ENCODE measurements around the gene GRIK4.
"Not testable (repeated sequence)": the region's sequence is repeated elsewhere in the genome, so short reads cannot be mapped to it uniquely, and the experiment has no call there.

The GRIK4 gene

DNA sequence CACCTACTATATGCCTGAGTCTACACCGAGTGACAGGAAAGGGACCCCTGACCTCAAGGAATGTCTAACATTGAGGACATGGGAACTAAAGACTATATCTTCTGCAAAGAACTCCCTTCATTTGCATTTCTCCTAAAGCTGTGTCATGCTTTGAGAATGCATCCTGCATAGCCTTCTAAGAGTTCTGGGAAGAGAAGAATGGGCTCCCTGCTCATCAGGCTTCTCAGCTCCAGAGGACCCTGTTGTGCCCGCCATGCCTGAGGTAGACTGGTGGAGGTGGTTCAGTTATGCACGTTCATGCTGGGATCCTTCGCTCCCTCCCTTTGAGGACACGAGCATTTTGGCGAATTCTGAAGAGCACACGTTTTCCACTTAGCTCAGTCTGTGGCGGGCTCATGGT lies 63.3 kb downstream of the GRIK4 start:
- no peak for DNase-seq (ENCODE audit: low spot score)

- no peak for DNase-seq (ENCODE audit: low spot score)
Observed at GRCh38 chr11:120575461-120575860, 63.9 kb downstream of the GRIK4 start.

GRCh38 chr11:120576606-120577005 lies 65.1 kb downstream of the GRIK4 start:
- no peak for DNase-seq (ENCODE audit: low spot score)

DNA sequence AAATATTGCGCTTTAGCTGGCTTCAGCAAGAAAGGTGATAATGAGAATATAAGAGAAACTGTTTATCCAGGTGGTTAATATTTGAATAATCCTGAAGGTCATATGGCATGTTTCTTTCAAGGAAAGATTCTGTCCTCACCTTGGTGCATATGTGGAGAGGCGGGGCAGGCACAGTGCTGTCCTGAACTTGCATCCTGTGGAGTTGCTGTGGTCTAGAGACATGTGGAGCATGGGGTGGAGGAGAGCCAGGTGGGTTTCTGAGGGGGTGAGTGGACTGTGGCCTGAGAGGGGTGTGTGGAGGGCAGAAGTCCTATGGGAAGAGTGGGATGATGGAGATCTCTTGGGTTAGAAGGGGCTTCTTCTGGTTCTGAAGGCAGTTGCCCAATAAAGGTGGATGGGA lies 65.5 kb downstream of the GRIK4 start:
- DNase-seq (ENCODE audit: low spot score), result no peak

DNA sequence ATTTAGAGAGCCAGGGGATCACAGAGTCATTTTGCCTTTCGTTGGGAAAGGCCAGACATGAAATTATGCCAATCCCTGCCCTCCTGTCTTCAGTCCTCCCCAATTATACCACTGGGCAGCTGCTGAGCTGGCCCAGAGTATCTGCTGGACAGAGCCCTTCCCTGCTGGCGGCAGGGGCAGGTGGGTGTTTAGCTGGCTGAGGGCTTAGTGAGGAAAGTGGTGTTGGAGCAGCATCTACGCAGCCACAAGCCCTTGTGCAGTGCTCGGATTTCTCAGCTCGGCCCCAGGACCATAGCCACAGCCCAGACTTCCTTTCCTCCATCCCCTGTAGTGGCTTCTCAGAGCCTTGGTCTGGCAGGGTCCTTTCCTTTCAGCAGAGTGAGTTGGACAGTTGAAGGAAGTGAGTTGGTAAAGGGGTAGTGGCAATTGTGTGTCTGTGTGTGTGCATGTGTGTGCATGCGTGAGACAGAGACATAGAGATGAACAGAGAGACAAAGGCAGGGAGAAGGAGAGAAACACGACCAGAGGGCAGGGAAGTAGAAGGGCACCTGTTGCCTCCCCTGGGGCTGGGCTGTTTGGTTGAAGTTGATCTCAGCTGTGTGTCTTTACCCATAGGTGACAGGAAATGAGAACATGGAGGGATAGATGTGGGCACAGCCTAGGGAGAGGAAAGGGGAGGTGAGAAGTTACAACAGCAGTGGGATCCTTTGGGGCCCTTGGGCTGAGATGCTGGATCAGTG lies 66.2 kb downstream of the GRIK4 start:
- no peak for DNase-seq (ENCODE audit: low spot score)

DNA sequence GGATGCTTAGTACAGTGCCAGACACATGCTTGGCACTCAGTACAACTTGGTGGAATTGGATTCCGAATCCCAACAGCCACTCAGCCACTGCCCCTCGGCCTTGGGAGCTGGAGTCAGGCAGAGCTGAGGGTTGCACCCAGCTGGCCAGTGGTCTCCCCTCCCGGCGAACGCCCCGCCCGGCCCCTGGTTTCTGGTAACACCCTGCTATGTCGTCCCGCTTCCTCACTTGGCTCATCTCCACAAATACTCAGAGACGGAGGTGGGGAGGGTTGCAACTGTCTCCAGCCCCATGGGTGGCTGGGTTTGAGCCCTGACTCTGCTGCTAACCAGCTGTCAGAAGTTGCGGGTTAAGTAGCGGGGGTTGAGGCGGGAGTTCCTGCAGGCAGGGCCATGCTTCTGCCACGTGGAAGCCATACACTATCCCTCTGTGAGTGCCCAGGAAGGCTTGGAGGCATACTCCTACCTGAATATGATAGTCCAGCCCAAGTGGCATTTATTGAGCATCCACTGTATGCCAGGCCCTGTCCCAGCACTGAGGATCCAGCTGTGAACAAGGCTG lies 67.1 kb downstream of the GRIK4 start:
- no peak for DNase-seq (ENCODE audit: low spot score)

DNA sequence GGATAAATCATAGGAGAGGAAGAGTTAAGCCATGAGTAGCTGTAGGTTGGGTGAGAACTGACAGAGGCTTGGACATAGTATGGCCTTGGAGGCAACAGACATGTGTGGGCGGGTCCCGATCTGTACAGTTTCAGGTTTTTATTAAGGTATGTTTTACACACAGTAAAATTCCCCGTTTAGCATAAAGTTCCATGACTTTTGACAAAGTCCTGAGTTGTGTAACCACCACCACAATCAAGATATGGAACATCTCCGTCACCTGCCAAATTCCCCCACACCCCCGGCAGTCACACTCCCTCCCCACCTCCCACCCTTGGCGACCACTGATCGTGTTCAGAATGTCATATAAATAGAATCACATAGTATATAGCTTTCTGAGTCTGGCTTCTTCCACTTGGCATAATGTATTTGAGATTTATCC lies 68.1 kb downstream of the GRIK4 start:
- DNase-seq (ENCODE audit: low spot score), result no peak

- DNase-seq (ENCODE audit: low spot score), result no peak
Observed at GRCh38 chr11:120581313-120581712, 69.8 kb downstream of the GRIK4 start.

DNA sequence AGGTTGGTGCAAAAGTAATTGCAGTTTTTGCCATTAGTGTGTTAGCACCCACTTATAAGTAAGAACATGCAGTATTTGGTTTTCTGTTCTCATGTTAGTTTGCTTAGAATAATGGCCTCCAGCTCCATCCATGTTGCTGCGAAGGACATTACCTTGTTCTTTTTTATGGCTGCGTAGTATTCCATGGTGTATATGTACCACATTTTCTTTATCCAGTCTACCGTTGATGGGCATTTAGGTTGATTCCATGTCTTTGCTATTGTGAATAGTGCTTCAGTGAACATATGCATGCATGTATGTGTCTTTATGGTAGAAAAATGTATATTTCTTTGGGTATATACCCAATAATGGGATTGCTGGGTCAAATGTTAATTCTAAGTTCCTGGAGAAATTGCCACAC lies 71.0 kb downstream of the GRIK4 start:
- not testable (repeated sequence) for DNase-seq (ENCODE audit: low spot score)

DNA sequence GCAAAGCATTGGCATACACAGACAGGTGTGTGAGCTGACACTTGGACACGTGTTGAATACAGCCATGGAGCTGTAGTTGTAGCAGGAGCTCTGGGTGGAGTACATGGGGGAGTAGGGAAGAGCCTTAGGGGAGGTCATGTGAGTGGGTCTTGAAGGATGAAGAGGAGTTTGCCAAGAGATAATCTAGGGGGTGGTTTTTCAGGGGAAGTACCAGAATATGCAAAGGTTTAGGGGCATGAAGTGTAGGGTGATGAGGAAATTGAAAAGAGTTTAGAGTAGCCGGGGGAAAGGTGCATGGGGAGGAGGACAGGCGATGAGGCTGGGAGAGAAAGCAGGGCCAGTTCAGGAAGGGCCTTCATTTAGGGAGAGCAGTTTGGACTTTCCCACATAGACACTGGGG lies 74.5 kb downstream of the GRIK4 start:
- no peak for DNase-seq (ENCODE audit: low spot score)

- no peak for DNase-seq (ENCODE audit: low spot score)
Observed at GRCh38 chr11:120586728-120587127, 75.2 kb downstream of the GRIK4 start.

- DNase-seq (ENCODE audit: low spot score), result no peak
Observed at GRCh38 chr11:120587299-120587698, 75.8 kb downstream of the GRIK4 start.

GRCh38 chr11:120589376-120589775 lies 77.8 kb downstream of the GRIK4 start:
- DNase-seq (ENCODE audit: low spot score), result no peak

DNA sequence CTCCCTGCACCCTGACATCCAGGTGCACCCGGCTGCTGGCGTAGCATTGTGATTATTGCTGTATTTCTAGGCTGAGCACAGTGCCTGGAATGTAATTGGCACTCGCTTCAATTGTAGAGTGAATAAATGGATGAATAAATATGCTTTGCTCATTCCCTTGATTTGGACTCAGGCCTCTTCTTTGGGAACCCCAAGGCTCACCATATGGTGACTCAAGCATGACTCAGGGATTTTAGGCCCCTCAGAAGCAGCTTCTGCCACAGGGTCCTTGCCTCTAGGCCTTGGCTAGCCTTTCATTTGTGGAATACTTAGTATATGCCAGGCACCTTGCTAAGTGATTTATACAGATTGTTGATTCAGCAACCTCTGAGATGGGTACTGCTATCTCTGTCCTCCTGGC lies 78.9 kb downstream of the GRIK4 start:
- DNase-seq (ENCODE audit: low spot score), result no peak

DNA sequence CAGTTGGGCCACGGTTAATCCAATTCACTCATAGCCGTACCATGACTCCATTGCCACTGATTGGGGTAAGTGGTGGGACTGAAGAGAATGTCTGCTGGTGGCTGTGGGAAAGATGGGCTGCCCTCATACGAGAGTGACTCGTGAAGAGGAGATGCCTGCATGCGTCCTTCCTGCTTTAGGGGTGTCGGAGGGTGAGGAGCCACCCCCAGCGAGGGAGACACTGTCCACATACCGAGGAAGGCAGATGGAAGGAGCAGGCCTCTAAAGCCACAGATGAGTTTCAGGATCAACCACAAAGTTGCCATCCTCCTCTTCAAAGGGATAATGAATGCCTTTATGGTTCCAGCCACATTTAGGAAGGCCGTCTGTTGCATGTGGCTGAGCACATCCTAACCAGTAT lies 83.2 kb downstream of the GRIK4 start:
- DNase-seq (ENCODE audit: low spot score), result no peak

DNA sequence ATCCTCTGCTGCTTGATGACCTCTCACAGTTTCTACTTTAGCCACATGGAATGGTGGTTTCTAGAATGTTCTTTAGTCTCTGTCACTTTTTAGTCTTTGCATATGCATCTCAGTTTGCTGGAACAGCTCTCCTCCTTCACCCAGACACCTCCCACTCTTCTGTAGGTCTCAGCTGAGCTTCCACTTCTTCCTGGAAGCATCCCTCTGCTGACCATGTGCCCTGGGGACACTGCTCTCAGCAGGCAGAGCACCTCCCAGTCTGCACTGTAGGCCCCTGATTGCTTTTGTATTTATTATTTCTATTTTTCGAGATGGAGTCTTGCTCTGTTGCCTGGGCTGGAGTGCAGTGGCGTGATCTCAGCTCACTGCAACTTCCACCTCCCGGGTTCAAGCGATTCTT lies 84.0 kb downstream of the GRIK4 start:
- no peak for DNase-seq (ENCODE audit: low spot score)

DNA sequence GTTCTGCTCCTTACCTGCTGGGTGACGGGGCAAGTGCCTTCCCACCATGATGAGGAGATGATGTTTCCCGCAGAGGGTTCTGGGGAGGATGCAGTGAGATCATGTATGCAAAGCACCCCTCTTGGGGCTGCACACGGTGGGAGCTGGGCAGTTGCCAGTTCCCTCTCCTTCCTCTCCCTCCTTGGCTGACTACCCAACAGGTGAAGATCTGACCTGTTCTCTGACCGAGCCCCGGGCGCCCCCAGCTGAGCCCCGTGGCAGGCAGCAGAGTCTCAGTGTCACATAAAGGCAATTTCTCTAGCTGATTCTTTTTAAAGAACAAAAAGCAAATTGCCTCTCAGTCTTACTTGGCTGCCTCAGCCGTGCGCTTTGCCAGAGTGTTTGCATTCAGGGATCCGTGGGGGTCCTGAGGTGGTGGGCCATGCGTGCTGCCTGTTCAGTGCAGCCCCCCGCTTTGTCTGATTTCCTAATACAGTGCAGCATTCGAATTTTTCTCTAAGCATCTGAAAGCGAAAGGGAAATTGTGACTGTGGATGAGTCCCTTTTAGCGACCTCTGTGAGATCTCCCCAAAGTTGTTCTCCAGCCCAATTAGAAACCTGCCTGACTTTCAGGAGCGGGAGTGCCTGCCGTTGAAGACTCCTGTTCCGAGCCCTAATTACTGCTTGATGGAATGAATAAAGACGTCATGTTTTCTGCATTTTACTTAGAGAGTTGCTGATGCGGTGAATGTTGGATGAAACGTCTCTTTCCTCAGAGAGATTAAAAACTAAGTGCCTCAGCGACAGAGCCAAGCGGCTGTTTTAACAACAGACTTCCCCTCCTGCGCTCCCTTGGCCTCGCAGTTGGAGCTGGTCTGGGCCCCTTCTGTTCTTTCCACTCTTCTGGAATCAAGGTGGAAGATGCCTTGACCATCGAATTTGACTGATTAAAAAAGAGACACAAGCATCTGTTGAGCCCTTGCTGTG lies 86.0 kb downstream of the GRIK4 start:
- DNase-seq (ENCODE audit: low spot score), result no peak

DNA sequence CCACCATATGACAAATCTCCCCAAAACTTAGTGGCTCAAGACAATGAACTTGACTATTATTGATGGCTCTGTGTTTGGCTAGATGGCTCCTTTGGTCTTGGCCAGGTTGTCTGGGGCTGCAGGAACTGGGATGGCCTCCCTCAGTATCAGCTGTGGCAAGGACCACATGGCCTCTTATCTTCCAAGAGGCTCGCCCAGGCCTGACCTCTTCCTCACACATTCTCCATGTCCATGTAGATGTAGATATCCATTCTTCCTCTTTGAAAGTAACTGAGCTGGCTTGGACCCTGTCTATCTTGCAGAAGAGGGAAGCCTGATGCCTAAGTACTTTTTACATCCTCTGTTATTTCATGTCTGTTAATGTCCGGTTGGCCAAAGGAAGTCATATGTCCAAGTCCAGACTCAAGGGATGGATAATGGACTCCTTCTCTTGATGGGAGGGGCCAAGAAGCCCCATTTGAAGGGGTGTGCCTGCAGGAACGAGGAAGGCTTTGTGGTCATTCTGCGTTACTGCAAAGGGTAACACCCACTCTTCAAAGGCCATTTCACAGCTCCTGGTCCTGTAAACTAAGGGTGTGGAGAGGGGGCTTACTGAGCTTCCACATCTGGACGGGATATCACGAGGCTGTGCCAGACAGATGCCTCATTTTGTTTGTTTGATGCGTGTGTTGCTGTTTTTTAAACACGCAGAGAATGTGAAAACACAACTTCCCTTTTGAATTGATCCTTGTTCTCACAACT lies 87.1 kb downstream of the GRIK4 start:
- DNase-seq (ENCODE audit: low spot score), result no peak

GRCh38 chr11:120599816-120600420 lies 88.4 kb downstream of the GRIK4 start:
- no peak for DNase-seq (ENCODE audit: low spot score)

GRCh38 chr11:120601536-120601935 lies 90.0 kb downstream of the GRIK4 start:
- no peak for DNase-seq (ENCODE audit: low spot score)

GRCh38 chr11:120603071-120603470 lies 91.5 kb downstream of the GRIK4 start:
- DNase-seq (ENCODE audit: low spot score), result no peak

GRCh38 chr11:120605469-120605868 lies 93.9 kb downstream of the GRIK4 start:
- no peak for DNase-seq (ENCODE audit: low spot score)
